H9 (cell line): ENCODE results near the gene GATA1. TPM values are rescaled to one million over a fixed set of nuclear protein-coding genes. Genes with fewer than 3 reads are reported as not detected.
A peak's percentile ranks its signal among the peaks of the same experiment; 100 is the strongest.

ENCODE experiments used
- DNase-seq: peaks from one replicate; pipeline ENCODE4 v3.0.0-alpha.2; 2017
- H2AFZ ChIP-seq: one replicate; pipeline ENCODE4 v1.6.1; 2013; ENCODE audit warnings: mild to moderate bottlenecking, low read length, control low read depth, moderate library complexity
- H2AK5ac ChIP-seq: 2 replicates; pipeline ENCODE4 v1.6.1; 2013; ENCODE audit warnings: low read length, control low read depth, mixed read lengths; ENCODE audit not compliant: insufficient read length
- H2BK120ac ChIP-seq: one replicate; pipeline ENCODE4 v1.6.1; 2013; ENCODE audit warnings: low read depth, mild to moderate bottlenecking, low read length, control low read depth, inconsistent platforms; ENCODE audit not compliant: poor library complexity, severe bottlenecking
- H2BK12ac ChIP-seq: 2 replicates; pipeline ENCODE4 v1.6.1; 2013; ENCODE audit warnings: low read length, control low read depth, mixed read lengths, low read depth; ENCODE audit not compliant: insufficient read length
- H2BK15ac ChIP-seq: 2 replicates; pipeline ENCODE4 v1.6.1; 2013; ENCODE audit warnings: low read depth, low read length, control low read depth
- H2BK20ac ChIP-seq: one replicate; pipeline ENCODE4 v1.6.1; 2013; ENCODE audit warnings: low read depth, mild to moderate bottlenecking, low read length, control low read depth, inconsistent platforms; ENCODE audit not compliant: poor library complexity, severe bottlenecking
- H2BK5ac ChIP-seq: 2 replicates; pipeline ENCODE4 v1.6.1; 2013; ENCODE audit warnings: low read length, control low read depth, mixed read lengths; ENCODE audit not compliant: insufficient read length
- H3K14ac ChIP-seq: 2 replicates; pipeline ENCODE4 v1.6.1; 2013; ENCODE audit warnings: low read length, control low read depth; ENCODE audit not compliant: insufficient read depth
- H3K18ac ChIP-seq: 2 replicates; pipeline ENCODE4 v1.6.1; 2013; ENCODE audit warnings: low read depth, mild to moderate bottlenecking, mixed read lengths, low read length, control low read depth; ENCODE audit not compliant: insufficient read length
- H3K23ac ChIP-seq: 2 replicates; pipeline ENCODE4 v1.6.1; 2013; ENCODE audit warnings: low read length, control low read depth, mixed read lengths, low read depth; ENCODE audit not compliant: insufficient read length
- H3K23me2 ChIP-seq: 2 replicates; pipeline ENCODE4 v1.6.1; 2013; ENCODE audit warnings: low read depth, mild to moderate bottlenecking, mixed read lengths, low read length, control low read depth; ENCODE audit not compliant: insufficient read length, poor library complexity, severe bottlenecking
- H3K27ac ChIP-seq: 2 replicates; pipeline ENCODE4 v1.5.1; 2013; ENCODE audit warnings: low read length, control low read depth, mixed read lengths, low read depth; ENCODE audit not compliant: insufficient read length
- H3K27me3 ChIP-seq: 2 replicates; pipeline ENCODE4 v1.6.1; 2013; ENCODE audit warnings: low read length, control low read depth, inconsistent platforms; ENCODE audit not compliant: insufficient read depth
- H3K4ac ChIP-seq: 2 replicates; pipeline ENCODE4 v1.6.1; 2013; ENCODE audit warnings: low read depth, mild to moderate bottlenecking, control low read depth, inconsistent platforms, low read length, moderate library complexity
- H3K4me1 ChIP-seq: 2 replicates; pipeline ENCODE4 v1.6.1; 2013; ENCODE audit warnings: low read length, control low read depth, inconsistent platforms; ENCODE audit not compliant: insufficient read depth
- H3K4me2 ChIP-seq: 2 replicates; pipeline ENCODE4 v1.6.1; 2013; ENCODE audit warnings: low read length, control low read depth, mixed read lengths; ENCODE audit not compliant: insufficient read length, insufficient read depth
- H3K56ac ChIP-seq: 2 replicates; pipeline ENCODE4 v1.6.1; 2013; ENCODE audit warnings: low read depth, mild to moderate bottlenecking, mixed read lengths, low read length, control low read depth; ENCODE audit not compliant: insufficient read length
- H3K79me1 ChIP-seq: 2 replicates; pipeline ENCODE4 v1.6.1; 2013; ENCODE audit warnings: low read depth, mild to moderate bottlenecking, moderate library complexity, low read length, control low read depth, inconsistent platforms; ENCODE audit not compliant: insufficient read depth, poor library complexity, severe bottlenecking
- H3K79me2 ChIP-seq: 2 replicates; pipeline ENCODE4 v1.6.1; 2013; ENCODE audit warnings: low read length, control low read depth, inconsistent platforms; ENCODE audit not compliant: insufficient read depth
- H3K9ac ChIP-seq: 2 replicates; pipeline ENCODE4 v1.6.1; 2013; ENCODE audit warnings: low read length, control low read depth, mixed read lengths; ENCODE audit not compliant: insufficient read length; ENCODE audit errors: extremely low read depth
- H3K9me3 ChIP-seq: one replicate; pipeline ENCODE4 v1.6.1; 2013; ENCODE audit warnings: low read depth, low read length, inconsistent platforms; ENCODE audit not compliant: control insufficient read depth
- H3T11ph ChIP-seq: one replicate; pipeline ENCODE4 v1.6.1; 2013; ENCODE audit warnings: mild to moderate bottlenecking, low read length, control low read depth, inconsistent platforms
- H4K20me1 ChIP-seq: one replicate; pipeline ENCODE4 v1.6.1; 2013; ENCODE audit not compliant: control insufficient read depth, insufficient read length, insufficient read depth
- H4K5ac ChIP-seq: 2 replicates; pipeline ENCODE4 v1.6.1; 2013; ENCODE audit warnings: low read depth, mild to moderate bottlenecking, mixed read lengths, low read length, control low read depth; ENCODE audit not compliant: insufficient read length
- H4K8ac ChIP-seq: replicated peaks from 2 replicates; pipeline ENCODE4 v1.6.1; 2013; ENCODE audit warnings: low read length, control low read depth, mixed read lengths, low read depth; ENCODE audit not compliant: insufficient read length
- H4K91ac ChIP-seq: 2 replicates; pipeline ENCODE4 v1.6.1; 2013; ENCODE audit warnings: low read depth, mild to moderate bottlenecking, moderate library complexity, mixed read lengths, low read length, control low read depth; ENCODE audit not compliant: insufficient read length
- H3K27ac Mint-ChIP-seq, 3 experiments: 2 replicates in 2 of 3; 3 replicates in 1 of 3; pipeline ENCODE4 v1.8.0; 2020 to 2021; ENCODE audit warnings: mixed read lengths in 3 of 3, mild to moderate bottlenecking in 1 of 3, moderate library complexity in 1 of 3
- H3K27me3 Mint-ChIP-seq: 2 replicates; pipeline ENCODE4 v1.8.0; 2021; ENCODE audit warnings: low read depth, mild to moderate bottlenecking, moderate library complexity, mixed read lengths
- H3K36me3 Mint-ChIP-seq, 3 experiments: 2 replicates in 2 of 3; 3 replicates in 1 of 3; pipeline ENCODE4 v1.8.0; 2020 to 2021; ENCODE audit warnings: low read depth in 3 of 3, mixed read lengths in 3 of 3; ENCODE audit not compliant: insufficient read depth in 1 of 3
- H3K4me1 Mint-ChIP-seq, 2 experiments: 2 replicates each; pipeline ENCODE4 v1.8.0; 2020; ENCODE audit warnings: mixed read lengths in 2 of 2
- H3K4me3 Mint-ChIP-seq, 2 experiments: 2 replicates in 1 of 2; 3 replicates in 1 of 2; pipeline ENCODE4 v1.8.0; 2020 to 2021; ENCODE audit warnings: mild to moderate bottlenecking in 2 of 2, mixed read lengths in 2 of 2, moderate library complexity in 1 of 2
- H3K9me3 Mint-ChIP-seq, 2 experiments: 2 replicates in 1 of 2; 3 replicates in 1 of 2; pipeline ENCODE4 v1.8.0; 2020; ENCODE audit warnings: mild to moderate bottlenecking in 2 of 2, mixed read lengths in 2 of 2, moderate library complexity in 1 of 2
- WGBS: extraction: QIAGEN DNeasy Blood & Tissue Kit; methylation state at CpG from one replicate; pipeline ENCODE4 v1.1.7; 2013; ENCODE audit warnings: missing lambda C conversion rate, low lambda C conversion rate, mixed read lengths; ENCODE audit not compliant: insufficient read length; ENCODE audit errors: extremely low coverage; 5-methylcytosine and 5-hydroxymethylcytosine counted together
- total RNA-seq: library from RNA; stranded (reverse); gene quantifications from 2 replicates; pipeline ENCODE4 v1.2.1, GENCODE V29; 2021
- TF ChIP-seq, protein P1 (sequence below): fragments of 200-600 bp; sonication (generic); conservative IDR thresholded peaks from 3 replicates; pipeline ENCODE4 v1.8.0; 2021; ENCODE audit warnings: antibody characterized with exemption, mild to moderate bottlenecking

The GATA1 gene
- total RNA-seq, 1 experiment from 2014 or later: not detected

- Mint-ChIP-seq H3K4me3 (peak within 1 kb of the TSS in 1 of 2 experiments; percentile 68; a peak in 3 of 5 replicates), H3K9me3 (peaks cover 53 to 72% of the 10 kb centered on the region in 2 experiments), H3K4me1 (peaks cover 7 to 8% of the 10 kb centered on the region in 2 experiments), H3K36me3 (peaks cover 0 to 7% (median 0%) of the 10 kb centered on the region in 3 experiments; a peak in 3 of 7 replicates), H3K27me3 (peaks cover 2% of the 10 kb centered on the region), H3K27ac (peak within 1 kb of the TSS; percentile 67 to 94 (median 87); a peak in 5 of 7 replicates)
- H2AK5ac ChIP-seq: no peak within 1 kb of the TSS
- no peaks in the 10 kb centered on the region; the same call in 1 of the 2 replicates for H3K79me2 ChIP-seq
- H3K27ac ChIP-seq: no peak within 1 kb of the TSS
- no peaks in the 10 kb centered on the region for H3K23me2 ChIP-seq
- no peak within 1 kb of the TSS for H3K14ac ChIP-seq
- peak; percentile 85 for DNase-seq
- no peak within 1 kb of the TSS for H3K18ac ChIP-seq
- H3K9ac ChIP-seq: no peak within 1 kb of the TSS
- H2BK20ac ChIP-seq: no peak within 1 kb of the TSS
- H2AFZ ChIP-seq: no peak within 1 kb of the TSS
- no peak within 1 kb of the TSS for H2BK5ac ChIP-seq
- no peak within 1 kb of the TSS for H4K91ac ChIP-seq
- no peaks in the 10 kb centered on the region for H3K79me1 ChIP-seq
- no peak within 1 kb of the TSS for H2BK12ac ChIP-seq
- no peaks in the 10 kb centered on the region for H3K27me3 ChIP-seq
- H3K4me1 ChIP-seq: no peaks in the 10 kb centered on the region
- H3K56ac ChIP-seq: no peak within 1 kb of the TSS
- no peak within 1 kb of the TSS for H3K4me2 ChIP-seq
- no peaks in the 10 kb centered on the region for H4K20me1 ChIP-seq
- H3K23ac ChIP-seq: no peak within 1 kb of the TSS
- TF ChIP-seq, protein P1, sequence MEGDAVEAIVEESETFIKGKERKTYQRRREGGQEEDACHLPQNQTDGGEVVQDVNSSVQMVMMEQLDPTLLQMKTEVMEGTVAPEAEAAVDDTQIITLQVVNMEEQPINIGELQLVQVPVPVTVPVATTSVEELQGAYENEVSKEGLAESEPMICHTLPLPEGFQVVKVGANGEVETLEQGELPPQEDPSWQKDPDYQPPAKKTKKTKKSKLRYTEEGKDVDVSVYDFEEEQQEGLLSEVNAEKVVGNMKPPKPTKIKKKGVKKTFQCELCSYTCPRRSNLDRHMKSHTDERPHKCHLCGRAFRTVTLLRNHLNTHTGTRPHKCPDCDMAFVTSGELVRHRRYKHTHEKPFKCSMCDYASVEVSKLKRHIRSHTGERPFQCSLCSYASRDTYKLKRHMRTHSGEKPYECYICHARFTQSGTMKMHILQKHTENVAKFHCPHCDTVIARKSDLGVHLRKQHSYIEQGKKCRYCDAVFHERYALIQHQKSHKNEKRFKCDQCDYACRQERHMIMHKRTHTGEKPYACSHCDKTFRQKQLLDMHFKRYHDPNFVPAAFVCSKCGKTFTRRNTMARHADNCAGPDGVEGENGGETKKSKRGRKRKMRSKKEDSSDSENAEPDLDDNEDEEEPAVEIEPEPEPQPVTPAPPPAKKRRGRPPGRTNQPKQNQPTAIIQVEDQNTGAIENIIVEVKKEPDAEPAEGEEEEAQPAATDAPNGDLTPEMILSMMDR: peak; percentile 65
- H2BK120ac ChIP-seq: no peak within 1 kb of the TSS
- no peak within 1 kb of the TSS for H3K4ac ChIP-seq
- no peak within 1 kb of the TSS for H2BK15ac ChIP-seq
- WGBS: no CpG with 5 or more reads among the region's 12 CpGs
- no peak within 1 kb of the TSS for H3T11ph ChIP-seq
- no peak within 1 kb of the TSS for H4K5ac ChIP-seq
- no peak within 1 kb of the TSS for H4K8ac ChIP-seq
- H3K9me3 ChIP-seq: peaks cover 15% of the 10 kb centered on the region
Measured at GRCh38 chrX:48761674-48762471, 24.5 kb upstream of the GATA1 start, which contains the start of gene GLOD5. Gene GLOD5, plus strand, starts transcription at chrX:48761747. Its CDS starts 44 bp downstream, at chrX:48761791.
